ENCODE data around the gene ANTKMT. TPM values are rescaled to one million over a fixed set of nuclear protein-coding genes. Genes with fewer than 3 reads are reported as not detected.
A peak's percentile ranks its signal among the peaks of the same experiment; 100 is the strongest.

ANTKMT gene
- total and polyA plus RNA-seq, 7 donors = 18.6 to 53.1 (median 35.5) TPM

- Histone ChIP-seq H3K9me3 (no peaks in the 10 kb centered on the region), H3K4me3 (peak overlapping the region; percentile 49 to 83 (median 79)), H3K4me1 (peaks cover 0 to 75% (median 69%) of the 10 kb centered on the region in 4 donors), H3K27ac (peak overlapping the region; percentile 82 to 87 (median 83)), H3K27me3 (no peaks in the 10 kb centered on the region), H3K36me3 (peaks cover 14 to 41% (median 21%) of the 10 kb centered on the region in 4 donors)
- peak; percentile 77 for DNase-seq
- WGBS, 2 donors = 92 to 95% methylated on average over 61 of the region's 61 CpGs
- TF ChIP-seq CTCF (IDR thresholded peaks at IDR 0.05) = no peak
- TF ChIP-seq POLR2A (IDR thresholded peaks at IDR 0.05) = no peak
- no peak for TF ChIP-seq EP300 (IDR thresholded peaks at IDR 0.05)
- TF ChIP-seq POLR2AphosphoS5 (IDR thresholded peaks at IDR 0.05) = no peak
- intact Hi-C loops (cut with DNase I) = loop anchor here (2.0 to 10.0 kb wide), 2 partner anchors 36 to 1090 kb away; partner anchors contain the start of genes ANTKMT, EME2, MRPS34 and NME3
Observed at GRCh38 chr16:684961-685696, 35.8 kb upstream of the ANTKMT start.

GRCh38 chr16:685967-686366 lies 35.0 kb upstream of the ANTKMT start:
- TF ChIP-seq EP300 (IDR thresholded peaks at IDR 0.05) (no peak), CTCF (IDR thresholded peaks at IDR 0.05) (no peak), POLR2AphosphoS5 (IDR thresholded peaks at IDR 0.05) (no peak), POLR2A (IDR thresholded peaks at IDR 0.05) (no peak)

GRCh38 chr16:686459-687260 lies 34.3 kb upstream of the ANTKMT start:
- intact Hi-C loops (cut with DNase I) = loop anchor here (10.0 kb wide), 1 partner anchor 1088 kb away; the partner anchor contains the start of genes EME2, MRPS34 and NME3
- peaks cover 0 to 2% (median 0%) of the 10 kb centered on the region in 3 donors for H3K27me3 ChIP-seq
- no peaks in the 10 kb centered on the region for H3K9me3 ChIP-seq
- no peak overlapping the region for H3K4me3 ChIP-seq
- no peak overlapping the region for H3K27ac ChIP-seq
- WGBS, 2 donors = 95 to 96% methylated on average over 51 of the region's 51 CpGs
- no peak for DNase-seq
- H3K4me1 ChIP-seq = peaks cover 0 to 71% (median 64%) of the 10 kb centered on the region in 4 donors
- TF ChIP-seq POLR2A (IDR thresholded peaks at IDR 0.05) (no peak), CTCF (IDR thresholded peaks at IDR 0.05) (no peak), POLR2AphosphoS5 (IDR thresholded peaks at IDR 0.05) (no peak), EP300 (IDR thresholded peaks at IDR 0.05) (no peak)
- H3K36me3 ChIP-seq = peaks cover 11 to 40% (median 20%) of the 10 kb centered on the region in 4 donors

More at GRCh38 chr16:685967-686366, 35.0 kb upstream of the ANTKMT start:
- intact Hi-C loops (cut with DNase I) = loop anchor here (2.0 to 10.0 kb wide), 2 partner anchors 35 to 1089 kb away; partner anchors contain the start of genes ANTKMT, EME2, MRPS34 and NME3
- 44 to 72% methylated on average over 10 of the region's 10 CpGs for WGBS, 2 donors
- Histone ChIP-seq H3K27ac (no peak overlapping the region), H3K4me3 (no peak overlapping the region), H3K9me3 (no peaks in the 10 kb centered on the region), H3K36me3 (peaks cover 14 to 41% (median 21%) of the 10 kb centered on the region in 4 donors), H3K4me1 (peaks cover 0 to 76% (median 71%) of the 10 kb centered on the region in 4 donors), H3K27me3 (no peaks in the 10 kb centered on the region)
- DNase-seq = no peak

- 92 to 93% methylated on average over 19 of the region's 19 CpGs for WGBS, 2 donors
Observed at GRCh38 chr16:687499-687898, 33.4 kb upstream of the ANTKMT start.

More at GRCh38 chr16:687499-687898, 33.4 kb upstream of the ANTKMT start:
- Histone ChIP-seq H3K36me3 (peaks cover 3 to 31% (median 11%) of the 10 kb centered on the region in 4 donors), H3K4me3 (no peak overlapping the region), H3K27ac (no peak overlapping the region), H3K27me3 (peaks cover 0 to 10% (median 0%) of the 10 kb centered on the region in 3 donors), H3K9me3 (no peaks in the 10 kb centered on the region), H3K4me1 (peaks cover 0 to 63% (median 56%) of the 10 kb centered on the region in 4 donors)
- no peak for DNase-seq
- TF ChIP-seq POLR2A (IDR thresholded peaks at IDR 0.05) (no peak), EP300 (IDR thresholded peaks at IDR 0.05) (no peak), POLR2AphosphoS5 (IDR thresholded peaks at IDR 0.05) (no peak), CTCF (IDR thresholded peaks at IDR 0.05) (no peak)
- intact Hi-C loops (cut with DNase I) = loop anchor here (10.0 kb wide), 1 partner anchor 1087 kb away; the partner anchor contains the start of genes EME2, MRPS34 and NME3

Measured in sigmoid colon (tissue), 7 donors.